ENCODE data around the gene IRAK3. TPM values are rescaled to one million over a fixed set of nuclear protein-coding genes. Genes with fewer than 3 reads are reported as not detected.
A peak's percentile ranks its signal among the peaks of the same experiment; 100 is the strongest.

Gene IRAK3
- total and polyA plus RNA-seq, 2 experiments from 2014 or later: 0.53 to 1.8 TPM

DNA sequence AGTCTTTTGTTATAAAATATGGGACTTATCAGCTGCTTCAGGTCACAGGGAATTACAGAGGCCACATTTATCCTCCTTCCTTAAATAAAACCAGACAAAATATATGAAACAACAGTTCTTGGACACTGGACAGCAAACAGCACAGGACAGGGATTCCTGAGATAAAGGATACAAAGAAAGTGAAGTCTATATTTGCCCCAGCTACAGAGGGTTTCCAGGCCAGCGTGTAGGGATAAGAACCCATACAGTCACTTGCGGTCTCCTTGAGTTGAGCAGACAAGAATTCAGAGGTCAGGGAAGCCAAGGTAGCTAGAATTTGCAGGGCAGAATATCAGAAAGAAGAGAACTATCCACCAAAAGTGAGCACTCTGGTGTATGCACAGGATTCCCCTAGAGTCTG, 49.7 kb upstream of the IRAK3 start (continued):
- no peak for TF ChIP-seq ZNF331 (CRISPR knock-in tag; IDR thresholded peaks at IDR 0.05; ENCODE audit: low read depth)
- no peak for TF ChIP-seq CREB1 (CRISPR knock-in tag; IDR thresholded peaks at IDR 0.05; ENCODE audit: low read depth)
- TF ChIP-seq JUNB (IDR thresholded peaks at IDR 0.05; ENCODE audit: unreplicated experiment): no peak
- TF ChIP-seq STAT1 (IDR thresholded peaks at IDR 0.05; ENCODE audit: unreplicated experiment): no peak
- TF ChIP-seq, protein P1, sequence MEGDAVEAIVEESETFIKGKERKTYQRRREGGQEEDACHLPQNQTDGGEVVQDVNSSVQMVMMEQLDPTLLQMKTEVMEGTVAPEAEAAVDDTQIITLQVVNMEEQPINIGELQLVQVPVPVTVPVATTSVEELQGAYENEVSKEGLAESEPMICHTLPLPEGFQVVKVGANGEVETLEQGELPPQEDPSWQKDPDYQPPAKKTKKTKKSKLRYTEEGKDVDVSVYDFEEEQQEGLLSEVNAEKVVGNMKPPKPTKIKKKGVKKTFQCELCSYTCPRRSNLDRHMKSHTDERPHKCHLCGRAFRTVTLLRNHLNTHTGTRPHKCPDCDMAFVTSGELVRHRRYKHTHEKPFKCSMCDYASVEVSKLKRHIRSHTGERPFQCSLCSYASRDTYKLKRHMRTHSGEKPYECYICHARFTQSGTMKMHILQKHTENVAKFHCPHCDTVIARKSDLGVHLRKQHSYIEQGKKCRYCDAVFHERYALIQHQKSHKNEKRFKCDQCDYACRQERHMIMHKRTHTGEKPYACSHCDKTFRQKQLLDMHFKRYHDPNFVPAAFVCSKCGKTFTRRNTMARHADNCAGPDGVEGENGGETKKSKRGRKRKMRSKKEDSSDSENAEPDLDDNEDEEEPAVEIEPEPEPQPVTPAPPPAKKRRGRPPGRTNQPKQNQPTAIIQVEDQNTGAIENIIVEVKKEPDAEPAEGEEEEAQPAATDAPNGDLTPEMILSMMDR (conservative IDR thresholded peaks at IDR 0.05; ENCODE audit: low read depth in 2 of 2): no peak
- TF ChIP-seq ZNF114 (CRISPR knock-in tag; IDR thresholded peaks at IDR 0.05): no peak

DNA sequence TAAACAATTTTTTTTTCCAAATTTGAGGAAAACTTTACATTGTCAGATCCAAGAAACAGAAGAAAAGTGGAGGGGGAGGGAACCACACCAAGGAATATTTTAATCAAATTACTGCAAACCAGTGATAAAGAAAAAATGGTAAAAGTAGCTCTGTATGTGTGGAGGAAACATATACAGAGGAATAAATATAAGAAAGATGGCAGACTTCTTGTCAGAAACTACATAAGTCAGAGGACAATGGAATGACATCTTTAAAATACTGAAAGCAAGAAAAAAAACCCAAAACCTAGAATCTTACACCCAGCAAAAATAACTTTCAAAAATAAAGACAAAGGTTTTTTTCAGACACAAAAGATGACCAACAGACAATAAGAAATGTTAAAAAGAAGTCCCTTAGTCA, 48.3 kb upstream of the IRAK3 start:
- ATAC-seq: no peak
- Histone ChIP-seq H3K27ac (ENCODE audit: low read depth) (no peak overlapping the region), H3K27me3 (ENCODE audit: insufficient read depth) (no peaks in the 10 kb centered on the region), H2AFZ (no peak overlapping the region), H3K9me2 (ENCODE audit: insufficient read depth) (no peaks in the 10 kb centered on the region), H3K79me2 (replicated peaks; ENCODE audit: insufficient read depth) (no peaks in the 10 kb centered on the region), H3K4me1 (ENCODE audit: insufficient read depth) (peaks cover 2% of the 10 kb centered on the region; the same call in 1 of the 2 replicates), H3K36me3 (ENCODE audit: insufficient read depth) (peaks cover 9% of the 10 kb centered on the region; the same call in 1 of the 2 replicates), H3F3A (replicated peaks; ENCODE audit: low read depth) (no peaks in the 10 kb centered on the region), H3K4me3 (no peak overlapping the region; the same call in 1 of the 2 replicates), H4K20me1 (replicated peaks; ENCODE audit: insufficient read depth) (no peaks in the 10 kb centered on the region), H3K4me2 (no peak overlapping the region)
- DNase-seq (ENCODE audit: low spot score): peak; percentile 27
- Mint-ChIP-seq H3K36me3 (ENCODE audit: low read depth) (peaks cover 63% of the 10 kb centered on the region), H3K27ac (no peak overlapping the region), H3K27me3 (ENCODE audit: insufficient read depth, low read depth, poor library complexity) (no peaks in the 10 kb centered on the region), H3K9me3 (peaks cover 33% of the 10 kb centered on the region), H3K4me3 (no peak overlapping the region), H3K4me1 (peaks cover 7% of the 10 kb centered on the region)
- no peak for TF ChIP-seq ZNF114 (CRISPR knock-in tag; IDR thresholded peaks at IDR 0.05)
- TF ChIP-seq, protein P2, sequence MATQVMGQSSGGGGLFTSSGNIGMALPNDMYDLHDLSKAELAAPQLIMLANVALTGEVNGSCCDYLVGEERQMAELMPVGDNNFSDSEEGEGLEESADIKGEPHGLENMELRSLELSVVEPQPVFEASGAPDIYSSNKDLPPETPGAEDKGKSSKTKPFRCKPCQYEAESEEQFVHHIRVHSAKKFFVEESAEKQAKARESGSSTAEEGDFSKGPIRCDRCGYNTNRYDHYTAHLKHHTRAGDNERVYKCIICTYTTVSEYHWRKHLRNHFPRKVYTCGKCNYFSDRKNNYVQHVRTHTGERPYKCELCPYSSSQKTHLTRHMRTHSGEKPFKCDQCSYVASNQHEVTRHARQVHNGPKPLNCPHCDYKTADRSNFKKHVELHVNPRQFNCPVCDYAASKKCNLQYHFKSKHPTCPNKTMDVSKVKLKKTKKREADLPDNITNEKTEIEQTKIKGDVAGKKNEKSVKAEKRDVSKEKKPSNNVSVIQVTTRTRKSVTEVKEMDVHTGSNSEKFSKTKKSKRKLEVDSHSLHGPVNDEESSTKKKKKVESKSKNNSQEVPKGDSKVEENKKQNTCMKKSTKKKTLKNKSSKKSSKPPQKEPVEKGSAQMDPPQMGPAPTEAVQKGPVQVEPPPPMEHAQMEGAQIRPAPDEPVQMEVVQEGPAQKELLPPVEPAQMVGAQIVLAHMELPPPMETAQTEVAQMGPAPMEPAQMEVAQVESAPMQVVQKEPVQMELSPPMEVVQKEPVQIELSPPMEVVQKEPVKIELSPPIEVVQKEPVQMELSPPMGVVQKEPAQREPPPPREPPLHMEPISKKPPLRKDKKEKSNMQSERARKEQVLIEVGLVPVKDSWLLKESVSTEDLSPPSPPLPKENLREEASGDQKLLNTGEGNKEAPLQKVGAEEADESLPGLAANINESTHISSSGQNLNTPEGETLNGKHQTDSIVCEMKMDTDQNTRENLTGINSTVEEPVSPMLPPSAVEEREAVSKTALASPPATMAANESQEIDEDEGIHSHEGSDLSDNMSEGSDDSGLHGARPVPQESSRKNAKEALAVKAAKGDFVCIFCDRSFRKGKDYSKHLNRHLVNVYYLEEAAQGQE (IDR thresholded peaks at IDR 0.05; ENCODE audit: unreplicated experiment): no peak
- TF ChIP-seq, protein P3, sequence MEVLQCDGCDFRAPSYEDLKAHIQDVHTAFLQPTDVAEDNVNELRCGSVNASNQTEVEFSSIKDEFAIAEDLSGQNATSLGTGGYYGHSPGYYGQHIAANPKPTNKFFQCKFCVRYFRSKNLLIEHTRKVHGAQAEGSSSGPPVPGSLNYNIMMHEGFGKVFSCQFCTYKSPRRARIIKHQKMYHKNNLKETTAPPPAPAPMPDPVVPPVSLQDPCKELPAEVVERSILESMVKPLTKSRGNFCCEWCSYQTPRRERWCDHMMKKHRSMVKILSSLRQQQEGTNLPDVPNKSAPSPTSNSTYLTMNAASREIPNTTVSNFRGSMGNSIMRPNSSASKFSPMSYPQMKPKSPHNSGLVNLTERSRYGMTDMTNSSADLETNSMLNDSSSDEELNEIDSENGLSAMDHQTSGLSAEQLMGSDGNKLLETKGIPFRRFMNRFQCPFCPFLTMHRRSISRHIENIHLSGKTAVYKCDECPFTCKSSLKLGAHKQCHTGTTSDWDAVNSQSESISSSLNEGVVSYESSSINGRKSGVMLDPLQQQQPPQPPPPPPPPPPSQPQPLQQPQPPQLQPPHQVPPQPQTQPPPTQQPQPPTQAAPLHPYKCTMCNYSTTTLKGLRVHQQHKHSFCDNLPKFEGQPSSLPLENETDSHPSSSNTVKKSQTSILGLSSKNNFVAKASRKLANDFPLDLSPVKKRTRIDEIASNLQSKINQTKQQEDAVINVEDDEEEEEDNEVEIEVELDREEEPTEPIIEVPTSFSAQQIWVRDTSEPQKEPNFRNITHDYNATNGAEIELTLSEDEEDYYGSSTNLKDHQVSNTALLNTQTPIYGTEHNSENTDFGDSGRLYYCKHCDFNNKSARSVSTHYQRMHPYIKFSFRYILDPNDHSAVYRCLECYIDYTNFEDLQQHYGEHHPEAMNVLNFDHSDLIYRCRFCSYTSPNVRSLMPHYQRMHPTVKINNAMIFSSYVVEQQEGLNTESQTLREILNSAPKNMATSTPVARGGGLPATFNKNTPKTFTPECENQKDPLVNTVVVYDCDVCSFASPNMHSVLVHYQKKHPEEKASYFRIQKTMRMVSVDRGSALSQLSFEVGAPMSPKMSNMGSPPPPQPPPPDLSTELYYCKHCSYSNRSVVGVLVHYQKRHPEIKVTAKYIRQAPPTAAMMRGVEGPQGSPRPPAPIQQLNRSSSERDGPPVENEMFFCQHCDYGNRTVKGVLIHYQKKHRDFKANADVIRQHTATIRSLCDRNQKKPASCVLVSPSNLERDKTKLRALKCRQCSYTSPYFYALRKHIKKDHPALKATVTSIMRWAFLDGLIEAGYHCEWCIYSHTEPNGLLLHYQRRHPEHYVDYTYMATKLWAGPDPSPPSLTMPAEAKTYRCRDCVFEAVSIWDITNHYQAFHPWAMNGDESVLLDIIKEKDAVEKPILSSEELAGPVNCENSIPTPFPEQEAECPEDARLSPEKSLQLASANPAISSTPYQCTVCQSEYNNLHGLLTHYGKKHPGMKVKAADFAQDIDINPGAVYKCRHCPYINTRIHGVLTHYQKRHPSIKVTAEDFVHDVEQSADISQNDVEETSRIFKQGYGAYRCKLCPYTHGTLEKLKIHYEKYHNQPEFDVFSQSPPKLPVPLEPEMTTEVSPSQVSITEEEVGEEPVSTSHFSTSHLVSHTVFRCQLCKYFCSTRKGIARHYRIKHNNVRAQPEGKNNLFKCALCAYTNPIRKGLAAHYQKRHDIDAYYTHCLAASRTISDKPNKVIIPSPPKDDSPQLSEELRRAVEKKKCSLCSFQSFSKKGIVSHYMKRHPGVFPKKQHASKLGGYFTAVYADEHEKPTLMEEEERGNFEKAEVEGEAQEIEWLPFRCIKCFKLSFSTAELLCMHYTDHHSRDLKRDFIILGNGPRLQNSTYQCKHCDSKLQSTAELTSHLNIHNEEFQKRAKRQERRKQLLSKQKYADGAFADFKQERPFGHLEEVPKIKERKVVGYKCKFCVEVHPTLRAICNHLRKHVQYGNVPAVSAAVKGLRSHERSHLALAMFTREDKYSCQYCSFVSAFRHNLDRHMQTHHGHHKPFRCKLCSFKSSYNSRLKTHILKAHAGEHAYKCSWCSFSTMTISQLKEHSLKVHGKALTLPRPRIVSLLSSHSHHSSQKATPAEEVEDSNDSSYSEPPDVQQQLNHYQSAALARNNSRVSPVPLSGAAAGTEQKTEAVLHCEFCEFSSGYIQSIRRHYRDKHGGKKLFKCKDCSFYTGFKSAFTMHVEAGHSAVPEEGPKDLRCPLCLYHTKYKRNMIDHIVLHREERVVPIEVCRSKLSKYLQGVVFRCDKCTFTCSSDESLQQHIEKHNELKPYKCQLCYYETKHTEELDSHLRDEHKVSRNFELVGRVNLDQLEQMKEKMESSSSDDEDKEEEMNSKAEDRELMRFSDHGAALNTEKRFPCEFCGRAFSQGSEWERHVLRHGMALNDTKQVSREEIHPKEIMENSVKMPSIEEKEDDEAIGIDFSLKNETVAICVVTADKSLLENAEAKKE (CRISPR knock-in tag; IDR thresholded peaks at IDR 0.05): no peak
